ENCODE results near the gene WWTR1. TPM values are rescaled to one million over a fixed set of nuclear protein-coding genes. Genes with fewer than 3 reads are reported as not detected.

The WWTR1 gene
- total RNA-seq, 4 donors from 2014 or later, result 11.3 to 30.7 (median 17.6) TPM

- peak overlapping the region in 2 of 4 donors; percentile 41 to 55 for H3K27ac ChIP-seq
- H3K27me3 ChIP-seq, result no peaks in the 10 kb centered on the region
- no peaks in the 10 kb centered on the region for H3K36me3 ChIP-seq
- no peak for TF ChIP-seq CTCF (IDR thresholded peaks at IDR 0.05 in 4 of 5, conservative IDR thresholded peaks at IDR 0.05 in 1 of 5)
- no peak for TF ChIP-seq POLR2A (IDR thresholded peaks at IDR 0.05)
- no peaks in the 10 kb centered on the region for H3K9me3 ChIP-seq
- intact Hi-C loops (cut with DNase I; ENCODE audit: low total_unique reads) (no loop called here), in situ Hi-C loops (cut with MboI; ENCODE audit: low sequenced_read_pairs in 4 of 4) (loop anchor here in 1 of 4 donors (25.0 kb wide), 1 partner anchor 205 kb away; no protein-coding TSS in a partner anchor)
- DNase-seq, result peak in 1 of 2 donors; percentile 33
- peak; percentile 74 to 85 for ATAC-seq
- H3K4me1 ChIP-seq, result peaks cover 5 to 14% of the 10 kb centered on the region in 2 donors
- H3K4me3 ChIP-seq, result peak overlapping the region in 1 of 4 donors; percentile 22
Observed at GRCh38 chr3:149507491-149508324, 150.1 kb downstream of the WWTR1 start.

- intact Hi-C loops (cut with DNase I; ENCODE audit: low total_unique reads) (no loop called here), in situ Hi-C loops (cut with MboI; ENCODE audit: low sequenced_read_pairs in 4 of 4) (loop anchor here in 1 of 4 donors (25.0 kb wide), 1 partner anchor 205 kb away; no protein-coding TSS in a partner anchor)
- no peak for DNase-seq
- no peaks in the 10 kb centered on the region for H3K36me3 ChIP-seq
- no peak for TF ChIP-seq POLR2A (IDR thresholded peaks at IDR 0.05)
- TF ChIP-seq CTCF (IDR thresholded peaks at IDR 0.05 in 4 of 5, conservative IDR thresholded peaks at IDR 0.05 in 1 of 5), result no peak
- no peaks in the 10 kb centered on the region for H3K27me3 ChIP-seq
- no peak overlapping the region for H3K4me3 ChIP-seq
- H3K9me3 ChIP-seq, result no peaks in the 10 kb centered on the region
- no peak for ATAC-seq
- H3K4me1 ChIP-seq, result peaks cover 5 to 14% of the 10 kb centered on the region in 2 donors
- H3K27ac ChIP-seq, result peak overlapping the region in 2 of 4 donors; percentile 41 to 55
Observed at GRCh38 chr3:149506965-149507364, 150.9 kb downstream of the WWTR1 start.

- no peak overlapping the region for H3K27ac ChIP-seq
Observed at GRCh38 chr3:149506540-149506939, 151.3 kb downstream of the WWTR1 start.

GRCh38 chr3:149502438-149502837 lies 155.4 kb downstream of the WWTR1 start:
- DNase-seq, result no peak
- in situ Hi-C loops (cut with MboI; ENCODE audit: low sequenced_read_pairs in 4 of 4) (loop anchor here in 1 of 4 donors (25.0 kb wide), 1 partner anchor 210 kb away; no protein-coding TSS in a partner anchor), intact Hi-C loops (cut with DNase I; ENCODE audit: low total_unique reads) (no loop called here)
- Histone ChIP-seq H3K27ac (no peak overlapping the region), H3K27me3 (no peaks in the 10 kb centered on the region), H3K9me3 (no peaks in the 10 kb centered on the region), H3K4me3 (no peak overlapping the region), H3K36me3 (no peaks in the 10 kb centered on the region), H3K4me1 (peaks cover 0 to 7% of the 10 kb centered on the region in 2 donors)
- TF ChIP-seq CTCF (IDR thresholded peaks at IDR 0.05 in 4 of 5, conservative IDR thresholded peaks at IDR 0.05 in 1 of 5), result no peak
- no peak for TF ChIP-seq POLR2A (IDR thresholded peaks at IDR 0.05)
- ATAC-seq, result no peak

More at GRCh38 chr3:149506540-149506939, 151.3 kb downstream of the WWTR1 start:
- H3K27me3 ChIP-seq, result no peaks in the 10 kb centered on the region
- intact Hi-C loops (cut with DNase I; ENCODE audit: low total_unique reads) (no loop called here), in situ Hi-C loops (cut with MboI; ENCODE audit: low sequenced_read_pairs in 4 of 4) (loop anchor here in 1 of 4 donors (25.0 kb wide), 1 partner anchor 206 kb away; no protein-coding TSS in a partner anchor)
- H3K9me3 ChIP-seq, result no peaks in the 10 kb centered on the region
- no peaks in the 10 kb centered on the region for H3K36me3 ChIP-seq
- no peak for TF ChIP-seq POLR2A (IDR thresholded peaks at IDR 0.05)
- no peak for TF ChIP-seq CTCF (IDR thresholded peaks at IDR 0.05 in 4 of 5, conservative IDR thresholded peaks at IDR 0.05 in 1 of 5)
- H3K4me1 ChIP-seq, result peaks cover 5 to 14% of the 10 kb centered on the region in 2 donors
- H3K4me3 ChIP-seq, result no peak overlapping the region
- DNase-seq (no peak), ATAC-seq (no peak)
